Measurements from ENCODE around the gene ONECUT2. TPM values are rescaled to one million over a fixed set of nuclear protein-coding genes. Genes with fewer than 3 reads are reported as not detected.

The ONECUT2 gene
- total and polyA plus RNA-seq, 9 of the 15 experiments (the other 6 are each of a cell fraction or from before 2014, with no cell fraction given): 0.27 to 2.5 (median 0.83) TPM

GRCh38 chr18:57466307-57466706 lies 31.1 kb downstream of the ONECUT2 start:
- Histone ChIP-seq H3K36me3 (ENCODE audit: control insufficient read depth, insufficient read depth, low read length) (no peaks in the 10 kb centered on the region), H3K4me2 (ENCODE audit: insufficient read depth, low read length) (no peak overlapping the region), H3K27me3 (ENCODE audit: control insufficient read depth in 2 of 2, insufficient read depth in 2 of 2, low read length in 2 of 2) (no peaks in the 10 kb centered on the region; a peak in 1 of 5 replicates), H3K27ac (ENCODE audit: extremely low read depth, low read depth, low read length) (no peak overlapping the region), H3K4me1 (replicated peaks in 1 of 2; ENCODE audit: control insufficient read depth in 2 of 2, insufficient read depth in 2 of 2, low read length in 2 of 2) (no peaks in the 10 kb centered on the region), H3K9ac (ENCODE audit: insufficient read depth in 1 of 2, low read depth in 2 of 2, low read length in 2 of 2) (no peak overlapping the region), H3K9me1 (ENCODE audit: control insufficient read depth, insufficient read depth, low read length) (no peaks in the 10 kb centered on the region), H2AFZ (ENCODE audit: low read depth, low read length) (no peak overlapping the region), H4K20me1 (replicated peaks; ENCODE audit: control insufficient read depth, insufficient read depth, low read length) (no peaks in the 10 kb centered on the region), H3K79me2 (ENCODE audit: control insufficient read depth, insufficient read depth, low read length) (no peaks in the 10 kb centered on the region), H3K9me3 (replicated peaks; ENCODE audit: control insufficient read depth, insufficient read depth, low read depth, low read length) (no peaks in the 10 kb centered on the region), H3K4me3 (no peak overlapping the region)
- TF ChIP-seq CEBPG (CRISPR knock-in tag; IDR thresholded peaks at IDR 0.05) (no peak), CEBPG (tag; conservative IDR thresholded peaks at IDR 0.05 in 1 of 2, IDR thresholded peaks at IDR 0.05 in 1 of 2) (no peak), SAP30 (IDR thresholded peaks at IDR 0.05; ENCODE audit: borderline replicate concordance, insufficient read depth, low read depth, low read length, poor library complexity, severe bottlenecking) (no peak), CREBBP (IDR thresholded peaks at IDR 0.05; ENCODE audit: low read depth, low read length) (no peak), DPF2 (IDR thresholded peaks at IDR 0.05) (no peak), MEIS2 (IDR thresholded peaks at IDR 0.05; ENCODE audit: partially characterized antibody) (no peak), SRSF3 (IDR thresholded peaks at IDR 0.05; ENCODE audit: insufficient read depth, low read length) (no peak), ZNF311 (CRISPR knock-in tag; IDR thresholded peaks at IDR 0.05) (no peak), FOXM1 (IDR thresholded peaks at IDR 0.05; ENCODE audit: low read depth) (no peak), FOXM1 (CRISPR knock-in tag; IDR thresholded peaks at IDR 0.05; ENCODE audit: low read depth) (no peak)
- FAIRE-seq (no peak), ATAC-seq (no peak), DNase-seq (ENCODE audit: extremely low read depth in 1 of 4, low spot score in 3 of 4) (no peak)
- CTCF ChIA-PET (ENCODE audit: low intra/inter-chr PET ratio): no interaction called here
- POLR2A ChIA-PET: no interaction called here
- BruUV-seq (replicated peaks): no TSS peak
- in situ Hi-C loops (cut with MboI): no loop called here
- WGBS (ENCODE audit: insufficient coverage, low coverage, missing lambda C conversion rate): 0% methylated on average over 2 of the region's 2 CpGs
- intact Hi-C loops (cut with micrococcal nuclease): no loop called here
